MCF 10A (cell line): ENCODE results near the gene ACER3. TPM values are rescaled to one million over a fixed set of nuclear protein-coding genes. Genes with fewer than 3 reads are reported as not detected.
"Not testable (repeated sequence)": the region's sequence is repeated elsewhere in the genome, so short reads cannot be mapped to it uniquely, and the experiment has no call there.

Experiments
- BruUV-seq: library from RNA; stranded (reverse); fragments of 400-500 nt; replicated peaks from 2 replicates; lab custom pipeline; 2021; lab: Mats Ljungman, UMichigan
- CTCF ChIA-PET: fragments of 300-600 bp; sonication (Branson Sonifier 250); formaldehyde crosslinking; extraction: SDS; loops from one replicate; lab custom pipeline; 2021; ENCODE audit warnings: antibody characterized with exemption, inconsistent platforms; lab: Yijun Ruan, JAX
- POLR2A ChIA-PET: fragments of 300-600, 350-650 bp; sonication (Branson Sonifier 250); formaldehyde crosslinking; extraction: SDS; loops from one replicate; lab custom pipeline; 2020; ENCODE audit warnings: antibody characterized with exemption, inconsistent platforms; lab: Yijun Ruan, JAX
- DNase-seq: peaks from one replicate; pipeline ENCODE4 v3.0.0-alpha.2; 2018; ENCODE audit not compliant: unreplicated experiment
- H3K27ac Mint-ChIP-seq: one replicate; pipeline ENCODE4 v1.8.0; 2022; ENCODE audit warnings: mild to moderate bottlenecking, low read depth, mixed read lengths; ENCODE audit not compliant: unreplicated experiment
- H3K27me3 Mint-ChIP-seq: one replicate; pipeline ENCODE4 v1.8.0; 2022; ENCODE audit warnings: mixed read lengths; ENCODE audit not compliant: insufficient read depth, unreplicated experiment
- H3K36me3 Mint-ChIP-seq: one replicate; pipeline ENCODE4 v1.8.0; 2022; ENCODE audit warnings: mild to moderate bottlenecking, moderate library complexity, mixed read lengths; ENCODE audit not compliant: insufficient read depth, unreplicated experiment
- H3K4me1 Mint-ChIP-seq: one replicate; pipeline ENCODE4 v1.8.0; 2022; ENCODE audit warnings: mixed read lengths; ENCODE audit not compliant: insufficient read depth, unreplicated experiment
- H3K4me3 Mint-ChIP-seq: one replicate; pipeline ENCODE4 v1.8.0; 2022; ENCODE audit warnings: mild to moderate bottlenecking, moderate library complexity, mixed read lengths; ENCODE audit not compliant: unreplicated experiment
- H3K9me3 Mint-ChIP-seq: one replicate; pipeline ENCODE4 v1.8.0; 2022; ENCODE audit warnings: mixed read lengths; ENCODE audit not compliant: unreplicated experiment
- CTCF ChIP-seq: fragments of 200-600 bp; IDR thresholded peaks from one replicate; pipeline ENCODE4 v1.8.0; 2022; ENCODE audit warnings: antibody characterized with exemption, mild to moderate bottlenecking; ENCODE audit not compliant: unreplicated experiment
- intact Hi-C: fragments of 100-400 bp; cut with micrococcal nuclease; formaldehyde crosslinking; loops from 2 replicates; pipeline ENCODE4 v1.14.1; 2022
- total RNA-seq: library from RNA; stranded (reverse); gene quantifications from 2 replicates; pipeline ENCODE4 v1.2.3, GENCODE V29; 2022

Gene ACER3
- total RNA-seq, 1 experiment from 2014 or later = 12.7 TPM

DNA sequence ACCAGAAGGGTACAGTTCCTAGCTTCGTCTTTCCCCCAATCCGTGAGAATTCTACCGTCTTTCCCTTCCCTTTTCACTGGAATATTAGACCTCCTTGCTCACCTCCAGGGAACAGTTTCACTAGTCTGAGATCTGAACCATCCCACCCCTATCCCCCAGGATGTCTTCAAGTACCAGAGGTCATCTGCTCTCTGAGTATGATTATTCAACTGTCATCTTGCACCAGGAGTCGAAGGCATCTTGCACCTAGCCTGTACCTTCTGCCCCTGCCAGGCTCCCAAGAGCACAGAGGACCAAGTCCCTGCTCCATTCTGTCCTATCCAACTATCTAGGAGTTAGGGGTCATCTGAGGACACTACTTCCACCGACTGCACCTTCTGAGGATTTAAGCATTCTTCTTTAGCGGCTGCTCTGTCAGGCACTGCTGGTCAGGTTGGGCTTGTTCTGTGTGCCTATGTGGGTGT is 804 bp downstream of the ACER3 start:
- peaks cover 19% of the 10 kb centered on the region for H3K4me1 Mint-ChIP-seq
- H3K4me3 Mint-ChIP-seq = peak overlapping the region; percentile 85
- ChIA-PET POLR2A (interaction anchor here (0.7 to 1.9 kb wide), 7 partner anchors 10 to 38 kb away, joined by 3 to 8 read pairs (median 4); no protein-coding TSS in a partner anchor), CTCF (interaction anchor here (1.0 kb wide), 1 partner anchor 12 kb away, joined by 3 read pairs; no protein-coding TSS in a partner anchor)
- H3K36me3 Mint-ChIP-seq = no peaks in the 10 kb centered on the region
- DNase-seq = no peak
- no peaks in the 10 kb centered on the region for H3K9me3 Mint-ChIP-seq
- TF ChIP-seq CTCF = no peak
- no peaks in the 10 kb centered on the region for H3K27me3 Mint-ChIP-seq
- intact Hi-C loops = loop anchor here (1.0 to 2.0 kb wide), 3 partner anchors 51 to 57 kb away; no protein-coding TSS in a partner anchor
- BruUV-seq = no TSS peak
- peak overlapping the region; percentile 84 for H3K27ac Mint-ChIP-seq

GRCh38 chr11:76862794-76863193 is 2.1 kb downstream of the ACER3 start:
- H3K9me3 Mint-ChIP-seq, DNase-seq, intact Hi-C loops, H3K27ac Mint-ChIP-seq, BruUV-seq, H3K4me3 Mint-ChIP-seq, H3K27me3 Mint-ChIP-seq, H3K36me3 Mint-ChIP-seq: not testable (repeated sequence)
- ChIA-PET CTCF (interaction anchor here (1.2 to 1.5 kb wide), 3 partner anchors 49 to 56 kb away, joined by 3 to 7 read pairs (median 4); no protein-coding TSS in a partner anchor), POLR2A (interaction anchor here (0.7 to 1.0 kb wide), 2 partner anchors 39 to 1635 kb away, joined by 3 to 4 read pairs; no protein-coding TSS in a partner anchor)
- peaks cover 19% of the 10 kb centered on the region for H3K4me1 Mint-ChIP-seq

DNA sequence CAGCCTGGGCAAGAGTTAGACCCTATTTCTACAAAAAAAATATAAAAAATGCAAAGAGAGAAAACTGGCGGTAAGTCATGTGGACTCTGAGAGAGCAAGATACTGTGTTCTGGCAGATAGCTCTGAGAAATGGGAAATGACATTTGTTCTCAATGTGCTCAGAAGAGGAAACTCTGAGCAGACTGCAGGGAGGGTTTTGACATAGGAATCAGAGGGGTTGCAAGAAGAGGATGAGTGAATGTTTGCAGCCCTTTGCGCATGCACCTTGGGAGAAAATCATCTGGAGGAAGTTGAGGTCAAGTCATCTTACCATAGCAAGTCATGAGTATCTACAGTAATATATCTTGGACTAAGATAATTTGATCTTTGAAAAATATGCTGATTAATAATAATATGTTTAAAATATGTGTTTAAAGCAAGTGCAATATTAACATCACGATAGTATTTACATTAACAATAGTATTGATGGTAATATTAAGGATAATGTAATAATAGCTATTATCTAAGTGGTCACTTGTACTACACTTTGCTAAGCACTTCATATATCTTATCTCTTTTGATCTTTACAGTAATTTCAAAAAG is 2.6 kb downstream of the ACER3 start:
- Mint-ChIP-seq H3K36me3 (no peaks in the 10 kb centered on the region), H3K27me3 (no peaks in the 10 kb centered on the region), H3K4me3 (no peak overlapping the region), H3K9me3 (no peaks in the 10 kb centered on the region), H3K27ac (no peak overlapping the region), H3K4me1 (peaks cover 19% of the 10 kb centered on the region)
- ChIA-PET POLR2A (interaction anchor here (0.7 to 1.0 kb wide), 2 partner anchors 39 to 1635 kb away, joined by 3 to 4 read pairs; no protein-coding TSS in a partner anchor), CTCF (interaction anchor here (1.2 to 1.5 kb wide), 3 partner anchors 50 to 56 kb away, joined by 3 to 7 read pairs (median 4); no protein-coding TSS in a partner anchor)
- no TSS peak for BruUV-seq
- no peak for DNase-seq
- intact Hi-C loops = no loop called here
- TF ChIP-seq CTCF = no peak

DNA sequence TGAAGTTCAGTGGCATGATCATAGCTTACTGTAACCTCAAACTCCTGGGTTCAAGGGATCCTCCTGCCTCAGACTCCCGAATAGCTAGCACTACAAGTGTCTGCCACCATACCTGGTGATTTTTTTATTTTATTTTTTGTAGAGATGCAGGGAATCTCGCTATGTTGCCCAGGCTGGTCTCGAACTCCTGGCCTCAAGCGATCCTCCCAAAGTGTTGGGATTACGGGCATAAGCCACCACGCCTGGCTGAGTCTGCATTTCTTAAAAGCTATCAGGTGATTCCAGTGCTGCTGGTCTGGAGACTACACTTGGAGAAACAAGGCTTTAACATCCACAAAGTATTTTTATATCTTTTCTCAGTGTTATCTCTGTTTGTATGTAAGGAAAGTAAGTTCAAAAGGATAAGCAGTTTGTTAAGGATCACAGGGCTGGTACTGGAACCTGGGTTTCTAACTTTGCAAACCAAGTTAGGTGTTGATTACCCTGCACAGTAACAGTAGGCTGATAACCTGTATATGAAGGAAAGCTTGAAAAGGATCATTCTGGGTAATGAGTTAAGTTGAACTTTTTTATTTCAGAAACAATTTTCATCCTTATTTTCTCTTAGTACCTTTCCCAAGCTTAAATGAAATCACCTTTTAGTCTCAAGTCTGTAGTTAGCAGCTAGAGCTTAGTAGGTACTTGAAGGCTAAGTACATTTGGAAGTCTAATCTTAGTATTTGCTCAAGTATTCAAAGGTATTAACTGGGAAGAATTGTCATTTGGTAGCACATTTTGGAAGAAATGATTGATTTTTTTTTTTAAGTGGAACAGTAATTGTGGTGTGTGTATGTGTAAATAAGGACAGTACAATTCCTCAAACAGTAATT is 12.5 kb downstream of the ACER3 start:
- CTCF ChIA-PET = interaction anchor here (0.6 to 1.7 kb wide), 2 partner anchors 10 to 65 kb away, joined by 3 to 5 read pairs; no protein-coding TSS in a partner anchor
- TF ChIP-seq CTCF = no peak
- intact Hi-C loops = no loop called here
- Mint-ChIP-seq H3K27me3 (no peaks in the 10 kb centered on the region), H3K27ac (peak overlapping the region; percentile 44), H3K9me3 (no peaks in the 10 kb centered on the region), H3K36me3 (peaks cover 6% of the 10 kb centered on the region), H3K4me3 (no peak overlapping the region), H3K4me1 (no peaks in the 10 kb centered on the region)
- BruUV-seq = no TSS peak
- POLR2A ChIA-PET = interaction anchor here (0.7 to 1.7 kb wide), 3 partner anchors 12 to 1695 kb away, joined by 3 to 8 read pairs (median 5); partner anchors contain the start of gene ACER3
- no peak for DNase-seq
